ENCODE results near the gene PSMA5. TPM values are rescaled to one million over a fixed set of nuclear protein-coding genes. Genes with fewer than 3 reads are reported as not detected.
"Not testable (repeated sequence)": the region's sequence is repeated elsewhere in the genome, so short reads cannot be mapped to it uniquely, and the experiment has no call there.

The PSMA5 gene
- total RNA-seq, 1 donor from 2014 or later: 23.1 TPM

DNA sequence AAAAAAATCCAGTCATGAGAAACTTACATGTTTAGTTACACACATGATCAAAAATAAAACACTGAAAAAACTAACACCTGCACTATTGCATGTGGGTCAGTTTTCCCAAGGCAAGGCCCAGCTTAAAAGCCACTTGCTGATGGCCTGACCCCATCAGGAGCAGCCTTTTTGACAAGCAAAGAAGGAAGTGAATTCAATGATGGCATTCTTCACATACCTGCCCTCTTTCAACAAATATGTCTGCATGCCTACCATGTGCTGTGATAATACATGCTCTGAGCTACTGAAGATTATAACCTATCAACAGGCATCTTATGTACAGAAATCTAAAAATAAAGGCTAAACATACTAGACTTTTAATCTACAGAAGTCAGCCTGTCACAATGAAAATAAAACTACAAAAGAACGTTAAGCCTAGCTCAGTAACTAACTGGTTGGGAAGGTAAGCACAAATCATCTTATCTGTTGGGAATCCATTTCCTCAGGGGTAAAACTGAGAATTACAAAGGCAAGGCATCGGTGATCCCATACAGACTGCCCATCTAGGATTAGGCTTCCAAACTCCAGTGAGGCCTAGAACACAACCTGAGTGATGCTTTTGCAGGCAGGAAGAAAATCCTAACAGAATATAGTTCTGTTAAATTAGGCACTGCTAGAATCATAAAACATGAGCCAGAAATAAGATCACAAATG lies 43.0 kb downstream of the PSMA5 start:
- no peaks in the 10 kb centered on the region for H3K36me3 ChIP-seq
- no peak for DNase-seq (ENCODE audit: extremely low spot score in 2 of 2)
- H3K4me3 ChIP-seq: no peak overlapping the region
- intact Hi-C loops (cut with DNase I): no loop called here
- H3K27ac ChIP-seq: peak overlapping the region; percentile 8
- no peaks in the 10 kb centered on the region for H3K4me1 ChIP-seq
- TF ChIP-seq POLR2AphosphoS5 (IDR thresholded peaks at IDR 0.05; ENCODE audit: insufficient read depth in 1 of 2, low read depth in 1 of 2) (no peak), CTCF (IDR thresholded peaks at IDR 0.05) (no peak), POLR2A (IDR thresholded peaks at IDR 0.05) (no peak)
- no peaks in the 10 kb centered on the region for H3K27me3 ChIP-seq
- H3K9me3 ChIP-seq: no peaks in the 10 kb centered on the region

DNA sequence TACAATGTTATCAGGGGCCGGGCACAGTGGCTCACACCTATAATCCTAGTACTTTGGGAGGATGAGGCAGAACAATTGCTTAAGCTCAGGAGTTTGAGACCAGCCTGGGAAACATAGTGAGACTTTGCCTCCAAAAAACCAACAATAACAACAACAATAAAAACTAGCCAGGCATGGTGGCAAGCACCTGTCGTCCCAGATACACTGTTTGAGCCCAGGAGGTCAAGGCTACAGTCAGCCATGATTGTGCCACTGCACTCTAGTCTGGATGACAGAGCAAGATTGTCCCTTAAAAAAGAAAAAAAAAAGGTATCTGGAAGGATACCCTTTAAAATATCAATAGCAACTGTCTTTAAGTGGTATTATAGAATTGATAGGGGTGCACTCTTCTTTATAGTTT lies 44.7 kb downstream of the PSMA5 start:
- TF ChIP-seq POLR2AphosphoS5 (IDR thresholded peaks at IDR 0.05; ENCODE audit: insufficient read depth in 1 of 2, low read depth in 1 of 2): no peak
- TF ChIP-seq CTCF (IDR thresholded peaks at IDR 0.05): no peak
- TF ChIP-seq POLR2A (IDR thresholded peaks at IDR 0.05): no peak
- H3K27me3 ChIP-seq: no peaks in the 10 kb centered on the region
- no peak overlapping the region for H3K27ac ChIP-seq
- no peak for DNase-seq (ENCODE audit: extremely low spot score in 2 of 2)
- no peaks in the 10 kb centered on the region for H3K36me3 ChIP-seq
- H3K4me1 ChIP-seq: no peaks in the 10 kb centered on the region
- H3K9me3 ChIP-seq: no peaks in the 10 kb centered on the region
- no peak overlapping the region for H3K4me3 ChIP-seq
- intact Hi-C loops (cut with DNase I): no loop called here

GRCh38 chr1:109379907-109380306 lies 46.3 kb downstream of the PSMA5 start:
- Histone ChIP-seq H3K9me3 (no peaks in the 10 kb centered on the region), H3K27me3 (no peaks in the 10 kb centered on the region), H3K27ac (no peak overlapping the region), H3K4me1 (no peaks in the 10 kb centered on the region), H3K36me3 (no peaks in the 10 kb centered on the region), H3K4me3 (no peak overlapping the region)
- DNase-seq (ENCODE audit: extremely low spot score in 2 of 2): no peak
- intact Hi-C loops (cut with DNase I): no loop called here
- TF ChIP-seq POLR2A (IDR thresholded peaks at IDR 0.05): no peak
- no peak for TF ChIP-seq CTCF (IDR thresholded peaks at IDR 0.05)
- TF ChIP-seq POLR2AphosphoS5 (IDR thresholded peaks at IDR 0.05; ENCODE audit: insufficient read depth in 1 of 2, low read depth in 1 of 2): no peak

DNA sequence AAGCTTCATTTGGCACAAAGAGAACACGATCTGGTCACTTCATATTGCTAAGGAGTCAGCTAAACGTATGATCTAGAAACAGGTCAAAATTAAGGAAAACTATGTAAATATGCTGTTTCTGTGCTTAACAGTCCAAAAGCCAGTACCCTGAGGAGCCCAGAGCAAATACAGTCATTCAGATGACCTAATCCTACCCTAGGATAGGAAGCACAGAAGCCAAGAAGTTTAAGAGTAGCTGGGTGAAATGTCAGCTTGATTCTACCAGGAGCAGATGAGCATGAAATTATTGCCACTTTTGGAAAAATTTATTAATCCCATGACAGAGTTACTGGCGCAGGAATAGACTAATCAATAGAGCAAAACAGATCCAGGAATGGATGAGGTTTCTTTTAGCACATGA lies 46.8 kb downstream of the PSMA5 start:
- TF ChIP-seq CTCF (IDR thresholded peaks at IDR 0.05) (no peak), POLR2AphosphoS5 (IDR thresholded peaks at IDR 0.05; ENCODE audit: insufficient read depth in 1 of 2, low read depth in 1 of 2) (no peak), POLR2A (IDR thresholded peaks at IDR 0.05) (no peak)
- no peak overlapping the region for H3K27ac ChIP-seq
- H3K9me3 ChIP-seq: no peaks in the 10 kb centered on the region
- no peaks in the 10 kb centered on the region for H3K27me3 ChIP-seq
- H3K36me3 ChIP-seq: no peaks in the 10 kb centered on the region
- no peak overlapping the region for H3K4me3 ChIP-seq
- intact Hi-C loops (cut with DNase I): no loop called here
- H3K4me1 ChIP-seq: no peaks in the 10 kb centered on the region
- DNase-seq (ENCODE audit: extremely low spot score in 2 of 2): no peak

GRCh38 chr1:109377698-109378097 lies 48.5 kb downstream of the PSMA5 start:
- intact Hi-C loops (cut with DNase I): no loop called here
- H3K4me1 ChIP-seq: no peaks in the 10 kb centered on the region
- H3K36me3 ChIP-seq: no peaks in the 10 kb centered on the region
- DNase-seq (ENCODE audit: extremely low spot score in 2 of 2): no peak
- H3K4me3 ChIP-seq: no peak overlapping the region
- TF ChIP-seq POLR2A (IDR thresholded peaks at IDR 0.05): no peak
- no peak for TF ChIP-seq CTCF (IDR thresholded peaks at IDR 0.05)
- TF ChIP-seq POLR2AphosphoS5 (IDR thresholded peaks at IDR 0.05; ENCODE audit: insufficient read depth in 1 of 2, low read depth in 1 of 2): no peak
- H3K9me3 ChIP-seq: no peaks in the 10 kb centered on the region
- no peak overlapping the region for H3K27ac ChIP-seq
- no peaks in the 10 kb centered on the region for H3K27me3 ChIP-seq

DNA sequence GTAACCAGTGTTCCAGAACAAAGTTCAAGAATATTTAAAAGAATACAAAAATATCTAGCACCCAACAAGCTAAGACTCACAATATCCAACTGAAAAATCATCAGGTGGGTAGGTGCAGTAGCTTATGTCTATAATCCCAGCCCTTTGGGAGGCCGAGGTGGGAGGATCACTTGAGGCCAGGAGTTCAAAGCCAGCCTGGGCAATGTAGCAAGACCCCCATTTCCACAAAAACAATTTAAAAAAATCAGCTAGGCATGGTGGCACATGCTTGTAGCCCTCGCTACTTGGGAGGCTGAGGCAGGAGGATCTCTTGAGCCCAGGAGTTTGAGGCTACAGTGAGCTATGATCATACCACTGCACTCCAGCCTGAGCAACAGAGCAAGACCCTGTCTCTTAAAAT lies 52.6 kb downstream of the PSMA5 start:
- DNase-seq (ENCODE audit: extremely low spot score in 2 of 2); H3K9me3 ChIP-seq; H3K4me3 ChIP-seq; H3K27ac ChIP-seq; intact Hi-C loops (cut with DNase I); H3K36me3 ChIP-seq; H3K27me3 ChIP-seq: not testable (repeated sequence)
- peaks cover 14% of the 10 kb centered on the region for H3K4me1 ChIP-seq

Measured in vagina (tissue), 2 donors.